GM19239 (cell line): ENCODE results near the gene NTM.
"Not testable (repeated sequence)": the region's sequence is repeated elsewhere in the genome, so short reads cannot be mapped to it uniquely, and the experiment has no call there.

ENCODE experiments used
- DNase-seq: peaks from one replicate; pipeline ENCODE4 v3.0.0; 2011; ENCODE audit warnings: low spot score; ENCODE audit not compliant: insufficient read length
- FAIRE-seq: peaks from 2 replicates; lab custom pipeline; 2011; peaks lifted over from hg19 to GRCh38; lab: Jason Lieb, UNC

NTM gene

GRCh38 chr11:131370090-131370751 lies at the start of gene NTM:
Gene NTM, plus strand, starts transcription at chr11:131370615.
- no peak for FAIRE-seq
- no peak for DNase-seq

GRCh38 chr11:131324921-131325570 lies 45.4 kb upstream of the NTM start:
- FAIRE-seq (no peak), DNase-seq (no peak)

GRCh38 chr11:131326829-131327228 lies 43.6 kb upstream of the NTM start:
- FAIRE-seq, result no peak
- DNase-seq, result no peak

- DNase-seq (no peak), FAIRE-seq (no peak)
Measured at GRCh38 chr11:131327421-131327820, 43.0 kb upstream of the NTM start.

- FAIRE-seq (no peak), DNase-seq (no peak)
Measured at GRCh38 chr11:131328843-131329242, 41.6 kb upstream of the NTM start.

GRCh38 chr11:131331010-131331409 lies 39.4 kb upstream of the NTM start:
- no peak for FAIRE-seq

GRCh38 chr11:131331546-131331945 lies 38.9 kb upstream of the NTM start:
- no peak for DNase-seq
- no peak for FAIRE-seq

More at GRCh38 chr11:131331010-131331409, 39.4 kb upstream of the NTM start:
- DNase-seq, result no peak

GRCh38 chr11:131334601-131335000 lies 35.8 kb upstream of the NTM start:
- FAIRE-seq, result no peak

GRCh38 chr11:131341900-131342299 lies 28.5 kb upstream of the NTM start:
- FAIRE-seq, DNase-seq: not testable (repeated sequence)

More at GRCh38 chr11:131334601-131335000, 35.8 kb upstream of the NTM start:
- no peak for DNase-seq

- not testable (repeated sequence) for FAIRE-seq, DNase-seq
Measured at GRCh38 chr11:131342442-131342841, 28.0 kb upstream of the NTM start.

GRCh38 chr11:131345406-131345805 lies 25.0 kb upstream of the NTM start:
- FAIRE-seq (no peak), DNase-seq (no peak)

GRCh38 chr11:131349368-131350086 lies 20.9 kb upstream of the NTM start:
- FAIRE-seq, result no peak
- no peak for DNase-seq

GRCh38 chr11:131350872-131351271 lies 19.5 kb upstream of the NTM start:
- FAIRE-seq (no peak), DNase-seq (no peak)

- DNase-seq, result no peak
- no peak for FAIRE-seq
Measured at GRCh38 chr11:131351848-131352247, 18.6 kb upstream of the NTM start.

- no peak for DNase-seq
- FAIRE-seq, result no peak
Measured at GRCh38 chr11:131353766-131354165, 16.6 kb upstream of the NTM start.

GRCh38 chr11:131354251-131354701 lies 16.1 kb upstream of the NTM start:
- DNase-seq (no peak), FAIRE-seq (no peak)

GRCh38 chr11:131356206-131356605 lies 14.2 kb upstream of the NTM start:
- no peak for DNase-seq
- no peak for FAIRE-seq

- DNase-seq (no peak), FAIRE-seq (no peak)
Measured at GRCh38 chr11:131365329-131365930, 5.0 kb upstream of the NTM start.

- DNase-seq, result no peak
- no peak for FAIRE-seq
Measured at GRCh38 chr11:131370901-131371790, 731 bp downstream of the NTM start.

GRCh38 chr11:131371791-131372104 lies 1.3 kb downstream of the NTM start:
- FAIRE-seq (no peak), DNase-seq (no peak)
